Gastrocnemius medialis (tissue), 4 donors: ENCODE results near the gene ZNF25.

Experiments used
- POLR2A ChIP-seq, 2 donors: fragments of 450-650 bp; IDR thresholded peaks; one replicate each; pipeline ENCODE4 v1.6.1; 2017; ENCODE audit warnings: antibody characterized with exemption in 2 of 2, mild to moderate bottlenecking in 2 of 2, moderate library complexity in 2 of 2
- TF ChIP-seq, protein P1 (sequence below), 5 experiments: fragments of 450-650 bp in 3 of 5; fragments of 200-600 bp in 2 of 5; sonication (generic) in 2 of 5; IDR thresholded peaks in 4 of 5; conservative IDR thresholded peaks in 1 of 5; 1 replicate in 4 of 5; 2 replicates in 1 of 5; pipeline ENCODE4 v1.5.1; 2016 to 2019; ENCODE audit warnings: antibody characterized with exemption in 5 of 5, mild to moderate bottlenecking in 3 of 5, moderate library complexity in 3 of 5

DNA sequence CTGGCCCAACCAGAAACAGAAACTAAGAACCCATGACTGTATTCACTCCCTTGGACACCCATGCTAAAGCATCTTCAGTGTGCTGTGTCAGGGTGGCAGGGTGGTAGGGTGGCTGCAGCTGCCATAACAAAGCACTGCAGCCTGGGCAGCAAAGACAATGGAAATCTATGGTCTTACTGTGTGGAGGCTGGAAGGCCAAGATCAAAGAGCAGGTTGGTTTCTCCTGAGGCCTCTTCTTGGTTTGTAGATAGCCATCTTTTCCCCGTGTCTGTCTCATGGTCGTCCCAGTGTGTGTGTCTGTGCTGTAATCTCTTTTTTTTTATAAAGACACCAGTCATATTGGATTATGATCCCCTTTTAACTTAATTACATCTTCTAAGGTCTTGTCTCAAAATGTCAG is 15.2 kb upstream of the ZNF25 start:
- TF ChIP-seq, protein P1, sequence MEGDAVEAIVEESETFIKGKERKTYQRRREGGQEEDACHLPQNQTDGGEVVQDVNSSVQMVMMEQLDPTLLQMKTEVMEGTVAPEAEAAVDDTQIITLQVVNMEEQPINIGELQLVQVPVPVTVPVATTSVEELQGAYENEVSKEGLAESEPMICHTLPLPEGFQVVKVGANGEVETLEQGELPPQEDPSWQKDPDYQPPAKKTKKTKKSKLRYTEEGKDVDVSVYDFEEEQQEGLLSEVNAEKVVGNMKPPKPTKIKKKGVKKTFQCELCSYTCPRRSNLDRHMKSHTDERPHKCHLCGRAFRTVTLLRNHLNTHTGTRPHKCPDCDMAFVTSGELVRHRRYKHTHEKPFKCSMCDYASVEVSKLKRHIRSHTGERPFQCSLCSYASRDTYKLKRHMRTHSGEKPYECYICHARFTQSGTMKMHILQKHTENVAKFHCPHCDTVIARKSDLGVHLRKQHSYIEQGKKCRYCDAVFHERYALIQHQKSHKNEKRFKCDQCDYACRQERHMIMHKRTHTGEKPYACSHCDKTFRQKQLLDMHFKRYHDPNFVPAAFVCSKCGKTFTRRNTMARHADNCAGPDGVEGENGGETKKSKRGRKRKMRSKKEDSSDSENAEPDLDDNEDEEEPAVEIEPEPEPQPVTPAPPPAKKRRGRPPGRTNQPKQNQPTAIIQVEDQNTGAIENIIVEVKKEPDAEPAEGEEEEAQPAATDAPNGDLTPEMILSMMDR (IDR thresholded peaks at IDR 0.05 in 4 of 5, conservative IDR thresholded peaks at IDR 0.05 in 1 of 5), result no peak
- TF ChIP-seq POLR2A (IDR thresholded peaks at IDR 0.05), result no peak
